HEK293 (cell line): Measurements from ENCODE around the gene TSR1.

Experiments
- CTCF ChIA-PET: fragments of 350-600 bp; formaldehyde crosslinking; extraction: SDS; loops from one replicate; lab custom pipeline; 2021; ENCODE audit warnings: antibody characterized with exemption; lab: Yijun Ruan, JAX
- POLR2A ChIA-PET: fragments of 300-600 bp; formaldehyde crosslinking; extraction: SDS; loops from one replicate; lab custom pipeline; 2020; ENCODE audit warnings: antibody characterized with exemption, inconsistent platforms; lab: Yijun Ruan, JAX
- H3K27ac ChIP-seq: fragments of 200-500 bp; sonication (Bioruptor generic); 2 replicates; pipeline ENCODE4 v1.5.1; 2014; ENCODE audit warnings: low read depth, low read length, control low read depth, inconsistent platforms; ENCODE audit errors: extremely low read depth
- H3K36me3 ChIP-seq, 2 experiments: fragments of 200-500 bp in 1 of 2; sonication (Bioruptor generic) in 1 of 2; 1 replicate in 1 of 2; 2 replicates in 1 of 2; pipeline ENCODE4 v1.5.1; 2014 to 2017; ENCODE audit warnings: inconsistent platforms in 2 of 2, low read length in 2 of 2; ENCODE audit not compliant: control insufficient read depth in 2 of 2, insufficient read depth in 1 of 2
- H3K4me1 ChIP-seq: fragments of 200-500 bp; sonication (Bioruptor generic); 2 replicates; pipeline ENCODE4 v1.5.1; 2014; ENCODE audit warnings: mild to moderate bottlenecking, low read length, inconsistent platforms; ENCODE audit not compliant: control insufficient read depth, insufficient read depth
- H3K4me3 ChIP-seq: 2 replicates; pipeline ENCODE4 v1.5.1; 2011; ENCODE audit warnings: low read depth, mild to moderate bottlenecking, control low read depth, low read length, moderate library complexity
- H3K9me3 ChIP-seq: fragments of 200-500 bp; sonication (Bioruptor generic); 2 replicates; pipeline ENCODE4 v1.5.1; 2014; ENCODE audit warnings: low read depth, low read length, inconsistent platforms; ENCODE audit not compliant: control insufficient read depth, insufficient read depth
- TCF7L2 ChIP-seq: IDR thresholded peaks from 2 replicates; pipeline ENCODE4 v1.6.1; 2011; ENCODE audit warnings: low read depth, mild to moderate bottlenecking, inconsistent platforms, low read length, moderate library complexity, borderline replicate concordance
- ZBTB6 ChIP-seq: fragments of 450-650 bp; formaldehyde crosslinking; IDR thresholded peaks from 2 replicates; pipeline ENCODE4 v1.5.1; 2017; ENCODE audit warnings: missing biosample characterization, missing genetic modification characterization
- ZBTB7A ChIP-seq: fragments of 450-650 bp; formaldehyde crosslinking; IDR thresholded peaks from 2 replicates; pipeline ENCODE4 v1.5.1; 2016; ENCODE audit warnings: low read depth, missing biosample characterization, missing genetic modification characterization
- ZFP3 ChIP-seq: fragments of 450-650 bp; formaldehyde crosslinking; IDR thresholded peaks from 2 replicates; pipeline ENCODE4 v1.5.1; 2016; ENCODE audit warnings: low read depth, missing biosample characterization, missing genetic modification characterization
- ZNF157 ChIP-seq: fragments of 450-650 bp; formaldehyde crosslinking; IDR thresholded peaks from 2 replicates; pipeline ENCODE4 v1.5.1; 2016; ENCODE audit warnings: missing biosample characterization, missing genetic modification characterization
- ZNF175 ChIP-seq: fragments of 450-650 bp; formaldehyde crosslinking; IDR thresholded peaks from 2 replicates; pipeline ENCODE4 v1.5.1; 2016; ENCODE audit warnings: missing biosample characterization, missing genetic modification characterization
- ZNF19 ChIP-seq: fragments of 450-650 bp; formaldehyde crosslinking; IDR thresholded peaks from 2 replicates; pipeline ENCODE4; 2016; ENCODE audit warnings: missing biosample characterization, missing genetic modification characterization, low read depth
- ZNF280D ChIP-seq: fragments of 450-650 bp; formaldehyde crosslinking; IDR thresholded peaks from 2 replicates; pipeline ENCODE4 v1.5.1; 2016; ENCODE audit warnings: missing biosample characterization, missing genetic modification characterization
- ZNF350 ChIP-seq: fragments of 450-650 bp; formaldehyde crosslinking; IDR thresholded peaks from 2 replicates; pipeline ENCODE4 v1.5.0; 2017; ENCODE audit warnings: missing biosample characterization, mild to moderate bottlenecking, missing genetic modification characterization
- ZNF354C ChIP-seq: fragments of 450-650 bp; formaldehyde crosslinking; IDR thresholded peaks from 2 replicates; pipeline ENCODE4 v1.5.1; 2016; ENCODE audit warnings: missing biosample characterization, missing genetic modification characterization, low read depth, borderline replicate concordance
- ZNF510 ChIP-seq: fragments of 450-650 bp; formaldehyde crosslinking; IDR thresholded peaks from 2 replicates; pipeline ENCODE4 v1.5.1; 2018; ENCODE audit warnings: mild to moderate bottlenecking, missing genetic modification characterization, missing biosample characterization; ENCODE audit not compliant: insufficient replicate concordance
- ZNF529 ChIP-seq: fragments of 450-650 bp; formaldehyde crosslinking; IDR thresholded peaks from 2 replicates; pipeline ENCODE4 v1.5.1; 2017; ENCODE audit warnings: missing genetic modification characterization, missing biosample characterization; ENCODE audit not compliant: insufficient replicate concordance
- ZNF560 ChIP-seq: fragments of 450-650 bp; formaldehyde crosslinking; IDR thresholded peaks from 2 replicates; pipeline ENCODE4 v1.5.1; 2017; ENCODE audit warnings: missing biosample characterization, missing genetic modification characterization, borderline replicate concordance
- ZNF624 ChIP-seq: fragments of 450-650 bp; formaldehyde crosslinking; IDR thresholded peaks from 2 replicates; pipeline ENCODE4 v1.5.1; 2017; ENCODE audit warnings: missing biosample characterization, missing genetic modification characterization
- ZNF658 ChIP-seq: fragments of 450-650 bp; formaldehyde crosslinking; IDR thresholded peaks from 2 replicates; pipeline ENCODE4; 2016; ENCODE audit warnings: missing biosample characterization, missing genetic modification characterization
- ZSCAN23 ChIP-seq: fragments of 450-650 bp; formaldehyde crosslinking; IDR thresholded peaks from 2 replicates; pipeline ENCODE4 v1.5.1; 2016; ENCODE audit warnings: missing biosample characterization, missing genetic modification characterization
- ZSCAN30 ChIP-seq: fragments of 450-650 bp; IDR thresholded peaks from 2 replicates; pipeline ENCODE4 v1.5.1; 2018; ENCODE audit warnings: missing biosample characterization, mild to moderate bottlenecking, missing genetic modification characterization, moderate library complexity
- TF ChIP-seq, protein P1 (sequence below): fragments of 450-650 bp; formaldehyde crosslinking; IDR thresholded peaks from 2 replicates; pipeline ENCODE4 v1.5.1; 2016; ENCODE audit warnings: missing biosample characterization, missing genetic modification characterization, borderline replicate concordance
- TF ChIP-seq, protein P2 (sequence below): fragments of 450-650 bp; formaldehyde crosslinking; IDR thresholded peaks from 2 replicates; pipeline ENCODE4 v1.5.1; 2016; ENCODE audit warnings: missing biosample characterization, missing genetic modification characterization
- TF ChIP-seq, protein P3 (sequence below): fragments of 450-650 bp; formaldehyde crosslinking; IDR thresholded peaks from 2 replicates; pipeline ENCODE4 v1.5.1; 2017; ENCODE audit warnings: missing biosample characterization, missing genetic modification characterization

The TSR1 gene

GRCh38 chr17:2277429-2278170, 58.7 kb downstream of the TSR1 start:
- no peak for TF ChIP-seq ZNF175
- no peak for TF ChIP-seq ZNF19 (tag by site-specific recombination)
- TF ChIP-seq, protein P1, sequence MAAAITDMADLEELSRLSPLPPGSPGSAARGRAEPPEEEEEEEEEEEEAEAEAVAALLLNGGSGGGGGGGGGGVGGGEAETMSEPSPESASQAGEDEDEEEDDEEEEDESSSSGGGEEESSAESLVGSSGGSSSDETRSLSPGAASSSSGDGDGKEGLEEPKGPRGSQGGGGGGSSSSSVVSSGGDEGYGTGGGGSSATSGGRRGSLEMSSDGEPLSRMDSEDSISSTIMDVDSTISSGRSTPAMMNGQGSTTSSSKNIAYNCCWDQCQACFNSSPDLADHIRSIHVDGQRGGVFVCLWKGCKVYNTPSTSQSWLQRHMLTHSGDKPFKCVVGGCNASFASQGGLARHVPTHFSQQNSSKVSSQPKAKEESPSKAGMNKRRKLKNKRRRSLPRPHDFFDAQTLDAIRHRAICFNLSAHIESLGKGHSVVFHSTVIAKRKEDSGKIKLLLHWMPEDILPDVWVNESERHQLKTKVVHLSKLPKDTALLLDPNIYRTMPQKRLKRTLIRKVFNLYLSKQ (tag by site-specific recombination): no peak
- no peak for TF ChIP-seq ZBTB7A (tag by site-specific recombination)
- no peak for TF ChIP-seq ZNF350 (tag by site-specific recombination)
- TF ChIP-seq ZNF560 (tag by site-specific recombination): no peak
- TF ChIP-seq, protein P2, sequence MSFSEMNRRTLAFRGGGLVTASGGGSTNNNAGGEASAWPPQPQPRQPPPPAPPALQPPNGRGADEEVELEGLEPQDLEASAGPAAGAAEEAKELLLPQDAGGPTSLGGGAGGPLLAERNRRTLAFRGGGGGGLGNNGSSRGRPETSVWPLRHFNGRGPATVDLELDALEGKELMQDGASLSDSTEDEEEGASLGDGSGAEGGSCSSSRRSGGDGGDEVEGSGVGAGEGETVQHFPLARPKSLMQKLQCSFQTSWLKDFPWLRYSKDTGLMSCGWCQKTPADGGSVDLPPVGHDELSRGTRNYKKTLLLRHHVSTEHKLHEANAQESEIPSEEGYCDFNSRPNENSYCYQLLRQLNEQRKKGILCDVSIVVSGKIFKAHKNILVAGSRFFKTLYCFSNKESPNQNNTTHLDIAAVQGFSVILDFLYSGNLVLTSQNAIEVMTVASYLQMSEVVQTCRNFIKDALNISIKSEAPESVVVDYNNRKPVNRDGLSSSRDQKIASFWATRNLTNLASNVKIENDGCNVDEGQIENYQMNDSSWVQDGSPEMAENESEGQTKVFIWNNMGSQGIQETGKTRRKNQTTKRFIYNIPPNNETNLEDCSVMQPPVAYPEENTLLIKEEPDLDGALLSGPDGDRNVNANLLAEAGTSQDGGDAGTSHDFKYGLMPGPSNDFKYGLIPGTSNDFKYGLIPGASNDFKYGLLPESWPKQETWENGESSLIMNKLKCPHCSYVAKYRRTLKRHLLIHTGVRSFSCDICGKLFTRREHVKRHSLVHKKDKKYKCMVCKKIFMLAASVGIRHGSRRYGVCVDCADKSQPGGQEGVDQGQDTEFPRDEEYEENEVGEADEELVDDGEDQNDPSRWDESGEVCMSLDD: no peak
- TF ChIP-seq, protein P3, sequence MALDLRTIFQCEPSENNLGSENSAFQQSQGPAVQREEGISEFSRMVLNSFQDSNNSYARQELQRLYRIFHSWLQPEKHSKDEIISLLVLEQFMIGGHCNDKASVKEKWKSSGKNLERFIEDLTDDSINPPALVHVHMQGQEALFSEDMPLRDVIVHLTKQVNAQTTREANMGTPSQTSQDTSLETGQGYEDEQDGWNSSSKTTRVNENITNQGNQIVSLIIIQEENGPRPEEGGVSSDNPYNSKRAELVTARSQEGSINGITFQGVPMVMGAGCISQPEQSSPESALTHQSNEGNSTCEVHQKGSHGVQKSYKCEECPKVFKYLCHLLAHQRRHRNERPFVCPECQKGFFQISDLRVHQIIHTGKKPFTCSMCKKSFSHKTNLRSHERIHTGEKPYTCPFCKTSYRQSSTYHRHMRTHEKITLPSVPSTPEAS: no peak
- no peak for TF ChIP-seq ZNF280D (tag by site-specific recombination)
- no peak for TF ChIP-seq ZNF624 (tag by site-specific recombination)
- no peak for TF ChIP-seq ZFP3 (tag by site-specific recombination)
- no peak for TF ChIP-seq ZSCAN23 (tag by site-specific recombination)
- no peak for TF ChIP-seq ZBTB6 (tag by site-specific recombination)
- no peak for TF ChIP-seq ZNF157 (tag by site-specific recombination)
- no peak for TF ChIP-seq ZNF529 (tag by site-specific recombination)
- no peak for TF ChIP-seq ZNF510
- no peak for TF ChIP-seq ZNF354C
- no peak for TF ChIP-seq ZSCAN30
- no peak for TF ChIP-seq TCF7L2
- TF ChIP-seq ZNF658 (tag by site-specific recombination): no peak
- Histone ChIP-seq H3K4me3 (no peak overlapping the region), H3K9me3 (no peaks in the 10 kb centered on the region), H3K4me1 (no peaks in the 10 kb centered on the region), H3K36me3 (peaks cover 67 to 78% of the 10 kb centered on the region in 2 experiments), H3K27ac (no peak overlapping the region)
- CTCF ChIA-PET: interaction anchor here (0.6 kb wide), 2 partner anchors 46 to 138 kb away, joined by 3 read pairs; no protein-coding TSS in a partner anchor
- POLR2A ChIA-PET: interaction anchor here (0.7 kb wide), 1 partner anchor 14 kb away, joined by 4 read pairs; no protein-coding TSS in a partner anchor
